ENCODE measurements around the gene NEDD9.
A peak's percentile ranks its signal among the peaks of the same experiment; 100 is the strongest.

Gene NEDD9

GRCh38 chr6:11153447-11153846 is 79.0 kb downstream of the NEDD9 start:
- DNase-seq (ENCODE audit: insufficient read length, low spot score) (no peak), FAIRE-seq (no peak)

DNA sequence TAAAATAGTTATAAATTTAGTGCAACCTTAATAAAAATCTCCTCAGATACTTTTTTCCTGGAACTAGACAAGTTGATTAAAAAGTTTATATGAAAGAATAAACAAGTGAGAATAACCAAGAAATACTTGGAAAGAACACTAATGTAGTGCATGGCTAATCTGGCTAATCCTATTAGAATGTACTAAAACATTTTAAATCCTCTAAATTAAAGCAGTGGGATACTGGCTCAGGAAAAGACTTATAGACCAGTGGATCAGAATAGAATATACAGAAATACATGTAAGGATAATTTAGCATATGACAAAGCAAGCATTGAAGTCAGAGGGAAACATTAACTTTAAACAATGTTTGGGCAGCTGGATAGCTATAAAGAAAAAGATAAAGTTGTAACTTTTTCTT is 79.9 kb downstream of the NEDD9 start:
- DNase-seq (ENCODE audit: insufficient read length, low spot score), result no peak
- no peak for FAIRE-seq

GRCh38 chr6:11151488-11151887 is 81.0 kb downstream of the NEDD9 start:
- FAIRE-seq (no peak), DNase-seq (ENCODE audit: insufficient read length, low spot score) (no peak)

- no peak for DNase-seq (ENCODE audit: insufficient read length, low spot score)
Measured at GRCh38 chr6:11149551-11149950, 82.9 kb downstream of the NEDD9 start.

DNA sequence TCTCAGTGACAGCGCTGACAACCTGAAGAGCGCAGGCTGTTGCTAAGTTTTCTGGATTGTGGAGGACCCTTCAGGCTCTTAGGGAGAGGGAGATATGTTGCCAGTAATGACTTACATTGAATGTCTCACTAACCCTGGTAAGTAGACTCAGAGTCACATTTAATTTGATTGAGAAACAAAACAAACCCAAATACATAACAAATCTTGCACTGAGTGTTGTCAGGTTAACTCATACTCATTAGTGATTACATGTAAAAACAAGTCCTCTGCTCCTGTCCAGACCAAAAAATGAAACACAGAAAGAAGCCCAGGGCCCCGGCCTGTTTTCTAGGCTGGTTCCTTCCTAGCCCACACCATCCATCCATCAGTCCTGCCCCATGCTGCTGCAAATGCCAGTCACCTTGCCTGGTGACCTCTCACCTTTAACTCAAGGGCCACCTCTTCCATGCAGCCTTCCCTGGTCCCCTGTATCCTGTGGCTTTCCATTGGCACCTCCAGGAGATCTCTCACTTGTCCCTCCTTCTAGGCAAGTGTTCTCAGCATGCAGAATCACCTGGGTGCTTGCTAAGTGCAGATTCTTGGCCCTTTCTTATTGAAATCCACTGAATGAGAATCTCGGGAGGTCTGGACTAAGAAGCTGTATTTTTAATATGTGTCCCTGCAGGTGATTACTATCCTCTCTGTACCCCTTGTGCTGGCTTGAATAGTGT is 86.2 kb downstream of the NEDD9 start:
- no peak for DNase-seq (ENCODE audit: insufficient read length, low spot score)
- no peak for FAIRE-seq

More at GRCh38 chr6:11149551-11149950, 82.9 kb downstream of the NEDD9 start:
- no peak for FAIRE-seq

DNA sequence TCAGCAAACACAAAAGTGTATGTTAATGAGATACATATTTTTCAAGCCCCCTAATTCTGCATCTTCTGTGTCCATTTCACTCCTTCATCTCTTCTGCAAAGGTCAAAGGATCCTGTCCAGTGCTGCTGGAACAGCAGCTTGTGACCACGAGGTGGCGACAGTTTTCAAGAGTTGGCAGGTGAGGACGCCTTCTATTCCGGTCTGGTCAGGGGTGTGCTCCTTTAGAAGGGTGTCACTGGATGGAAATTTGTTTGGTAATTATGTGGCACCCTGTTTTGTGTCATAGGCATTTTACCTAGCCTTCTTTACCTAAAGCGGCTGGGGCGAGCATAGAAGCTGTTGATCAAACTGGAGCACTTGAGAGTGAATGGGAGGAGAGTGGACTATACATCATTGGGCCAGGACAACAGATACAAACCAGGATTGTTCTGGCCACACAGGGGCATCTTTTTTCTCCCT is 88.0 kb downstream of the NEDD9 start:
- peak; percentile 94 for FAIRE-seq

DNA sequence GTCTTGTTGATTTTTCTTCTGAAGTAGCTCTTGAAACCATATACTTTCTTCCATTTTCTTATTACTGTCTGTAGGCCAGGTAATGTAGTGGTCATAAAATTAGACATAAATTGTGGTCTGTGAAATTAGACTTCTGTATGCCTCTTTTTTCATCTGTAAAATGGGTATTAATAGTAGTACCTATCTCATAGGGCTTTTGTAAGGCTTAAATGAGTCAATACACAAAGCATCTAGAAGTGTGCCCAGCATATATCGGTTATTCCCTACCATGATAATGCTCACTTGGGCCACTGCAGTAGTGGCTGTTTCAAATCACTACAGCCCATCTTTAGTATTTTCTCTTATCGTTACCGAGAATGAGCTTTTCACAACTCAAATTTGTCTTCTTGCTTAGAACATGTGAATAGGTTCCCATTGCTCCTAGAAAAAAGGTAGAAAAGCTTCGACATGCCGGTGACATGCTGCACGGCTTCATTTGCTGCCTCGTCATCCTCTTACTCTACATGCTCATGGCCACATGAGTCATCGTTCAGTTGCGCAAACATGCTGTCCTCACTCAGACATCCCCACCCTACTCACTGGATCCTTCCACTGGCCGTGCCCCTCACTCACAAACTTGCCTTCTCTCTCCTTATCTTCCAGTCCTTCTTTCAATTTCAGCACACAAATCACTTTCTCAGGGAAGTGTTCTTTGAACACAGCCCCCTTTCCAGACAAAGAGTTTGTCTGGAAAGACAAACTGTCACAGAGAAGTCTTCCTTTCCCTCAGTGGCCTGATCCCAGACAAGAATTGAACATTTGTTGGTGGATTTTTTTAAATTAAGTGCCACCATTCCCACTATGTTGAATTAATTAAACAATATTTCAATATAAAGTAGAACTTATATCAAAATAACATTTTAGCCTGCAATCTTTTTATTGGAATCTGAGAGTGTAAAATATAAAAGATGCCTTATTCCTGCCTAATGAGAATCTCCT is 88.8 kb downstream of the NEDD9 start:
- peak; percentile 84 for FAIRE-seq

More for the DNA sequence above, 88.0 kb downstream of the NEDD9 start:
- DNase-seq (ENCODE audit: insufficient read length, low spot score), result peak; percentile 84

GRCh38 chr6:11142296-11143027 is 90.0 kb downstream of the NEDD9 start:
- DNase-seq (ENCODE audit: insufficient read length, low spot score), result no peak
- no peak for FAIRE-seq

More for the DNA sequence above, 88.8 kb downstream of the NEDD9 start:
- peak; percentile 76 for DNase-seq (ENCODE audit: insufficient read length, low spot score)

DNA sequence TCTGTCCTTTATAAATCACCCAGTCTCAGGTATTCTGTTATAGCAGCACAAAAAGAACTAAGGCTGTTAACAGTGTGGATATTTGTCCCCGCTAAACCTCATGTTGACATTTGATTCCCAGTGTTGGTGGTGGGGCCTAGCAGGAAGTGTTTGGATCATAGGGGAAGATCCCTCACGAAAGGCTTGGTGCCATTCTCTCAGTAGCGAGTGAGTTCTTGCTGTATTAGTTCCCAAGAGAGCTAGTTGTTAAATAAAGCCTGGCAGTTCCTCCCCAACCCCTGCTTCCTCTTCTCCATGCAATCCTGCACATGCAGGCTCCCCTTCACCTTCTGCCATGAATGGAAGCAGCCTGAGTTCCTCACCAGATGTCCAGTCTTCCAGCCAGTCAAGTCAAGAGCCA is 91.2 kb downstream of the NEDD9 start:
- DNase-seq (ENCODE audit: insufficient read length, low spot score) (no peak), FAIRE-seq (no peak)

DNA sequence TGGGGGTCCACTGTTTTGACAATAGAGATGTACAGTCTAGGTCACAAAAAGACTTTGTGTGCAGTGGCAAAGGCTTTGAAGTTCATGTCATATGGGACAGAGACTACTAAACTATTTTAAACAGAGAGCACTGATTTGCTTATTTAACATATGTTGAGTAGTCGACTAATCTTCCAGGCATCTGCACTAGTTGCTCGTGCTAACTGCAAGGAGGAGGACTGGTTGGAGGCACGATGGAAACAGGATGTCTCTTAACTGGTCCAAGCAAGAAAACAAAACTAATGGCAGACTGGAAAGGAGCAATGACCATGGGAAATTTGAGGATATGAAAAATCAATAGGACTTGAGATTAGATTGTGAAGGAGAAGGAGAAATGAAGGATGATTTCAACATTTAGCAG is 92.4 kb downstream of the NEDD9 start:
- DNase-seq (ENCODE audit: insufficient read length, low spot score), result no peak
- FAIRE-seq, result no peak

GRCh38 chr6:11139051-11139960 is 93.2 kb downstream of the NEDD9 start:
- DNase-seq (ENCODE audit: insufficient read length, low spot score) (no peak), FAIRE-seq (no peak)

- FAIRE-seq (no peak), DNase-seq (ENCODE audit: insufficient read length, low spot score) (no peak)
Measured at GRCh38 chr6:11136809-11137208, 95.7 kb downstream of the NEDD9 start.

Data from HTR-8/SVneo (cell line).